ENCODE results near the gene KLHL26. TPM values are rescaled to one million over a fixed set of nuclear protein-coding genes. Genes with fewer than 3 reads are reported as not detected.

KLHL26 gene
- total and polyA plus RNA-seq, 4 donors: 2.3 to 5.9 (median 2.4) TPM

- peaks cover 2 to 8% (median 6%) of the 10 kb centered on the region in 4 donors for H3K4me1 ChIP-seq (ENCODE audit: control insufficient read depth in 4 of 4, insufficient read depth in 4 of 4, low read length in 3 of 4)
- H3K4me3 ChIP-seq (ENCODE audit: low read depth in 1 of 3, low read length in 3 of 3): no peak overlapping the region
- H3K27me3 ChIP-seq (ENCODE audit: control insufficient read depth in 4 of 4, insufficient read depth in 4 of 4, low read length in 3 of 4): no peaks in the 10 kb centered on the region
- DNase-seq (ENCODE audit: low spot score): no peak
- H3K9me3 ChIP-seq (ENCODE audit: control insufficient read depth in 4 of 4, low read length in 3 of 4): no peaks in the 10 kb centered on the region
- no peak for TF ChIP-seq MAX (IDR thresholded peaks at IDR 0.05)
- no peak for TF ChIP-seq TAF1 (conservative IDR thresholded peaks at IDR 0.05)
- no peak for TF ChIP-seq HNF4G (IDR thresholded peaks at IDR 0.05)
- TF ChIP-seq, protein P1, sequence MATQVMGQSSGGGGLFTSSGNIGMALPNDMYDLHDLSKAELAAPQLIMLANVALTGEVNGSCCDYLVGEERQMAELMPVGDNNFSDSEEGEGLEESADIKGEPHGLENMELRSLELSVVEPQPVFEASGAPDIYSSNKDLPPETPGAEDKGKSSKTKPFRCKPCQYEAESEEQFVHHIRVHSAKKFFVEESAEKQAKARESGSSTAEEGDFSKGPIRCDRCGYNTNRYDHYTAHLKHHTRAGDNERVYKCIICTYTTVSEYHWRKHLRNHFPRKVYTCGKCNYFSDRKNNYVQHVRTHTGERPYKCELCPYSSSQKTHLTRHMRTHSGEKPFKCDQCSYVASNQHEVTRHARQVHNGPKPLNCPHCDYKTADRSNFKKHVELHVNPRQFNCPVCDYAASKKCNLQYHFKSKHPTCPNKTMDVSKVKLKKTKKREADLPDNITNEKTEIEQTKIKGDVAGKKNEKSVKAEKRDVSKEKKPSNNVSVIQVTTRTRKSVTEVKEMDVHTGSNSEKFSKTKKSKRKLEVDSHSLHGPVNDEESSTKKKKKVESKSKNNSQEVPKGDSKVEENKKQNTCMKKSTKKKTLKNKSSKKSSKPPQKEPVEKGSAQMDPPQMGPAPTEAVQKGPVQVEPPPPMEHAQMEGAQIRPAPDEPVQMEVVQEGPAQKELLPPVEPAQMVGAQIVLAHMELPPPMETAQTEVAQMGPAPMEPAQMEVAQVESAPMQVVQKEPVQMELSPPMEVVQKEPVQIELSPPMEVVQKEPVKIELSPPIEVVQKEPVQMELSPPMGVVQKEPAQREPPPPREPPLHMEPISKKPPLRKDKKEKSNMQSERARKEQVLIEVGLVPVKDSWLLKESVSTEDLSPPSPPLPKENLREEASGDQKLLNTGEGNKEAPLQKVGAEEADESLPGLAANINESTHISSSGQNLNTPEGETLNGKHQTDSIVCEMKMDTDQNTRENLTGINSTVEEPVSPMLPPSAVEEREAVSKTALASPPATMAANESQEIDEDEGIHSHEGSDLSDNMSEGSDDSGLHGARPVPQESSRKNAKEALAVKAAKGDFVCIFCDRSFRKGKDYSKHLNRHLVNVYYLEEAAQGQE (IDR thresholded peaks at IDR 0.05): no peak
- H3K9ac ChIP-seq (ENCODE audit: low read depth in 1 of 2, low read length in 2 of 2): no peak overlapping the region
- no peak overlapping the region for H3K27ac ChIP-seq (ENCODE audit: low read depth in 1 of 2, low read length in 2 of 2)
- H3K36me3 ChIP-seq (ENCODE audit: control insufficient read depth in 4 of 4, insufficient read depth in 3 of 4, low read depth in 1 of 4, low read length in 3 of 4): no peaks in the 10 kb centered on the region
- 85% methylated on average over 5 of the region's 5 CpGs for whole genome bisulfite sequencing
Observed at GRCh38 chr19:18712981-18713380, 76.2 kb downstream of the KLHL26 start.

DNA sequence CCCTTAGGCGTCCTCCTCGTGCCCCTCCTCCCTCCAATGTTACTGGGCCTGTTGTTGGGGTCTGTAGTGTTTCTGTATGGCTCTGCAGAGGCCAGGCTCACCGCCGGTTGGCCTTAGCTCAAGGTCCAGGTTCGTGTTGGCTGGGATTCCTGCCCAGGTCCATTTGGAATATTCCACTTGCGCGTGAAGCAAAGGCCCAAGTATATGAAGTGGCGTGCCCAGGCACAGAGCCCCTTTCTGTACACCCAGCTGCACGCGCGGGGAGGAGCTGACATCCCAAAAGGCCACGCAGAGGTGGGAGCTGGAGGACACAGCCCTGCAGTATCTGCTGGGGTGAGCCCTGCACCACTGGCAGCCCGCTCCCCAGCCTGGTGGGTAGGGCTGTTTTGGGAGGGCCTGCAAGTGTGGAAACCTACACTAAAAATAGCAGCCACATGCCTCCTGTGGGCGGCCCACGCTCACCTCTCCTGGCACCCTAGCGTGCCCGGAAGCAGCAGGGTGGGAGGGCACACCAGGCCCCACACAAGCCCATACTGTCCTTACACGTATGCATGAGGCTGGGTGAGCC lies 76.8 kb downstream of the KLHL26 start:
- no peaks in the 10 kb centered on the region for H3K36me3 ChIP-seq (ENCODE audit: control insufficient read depth in 4 of 4, insufficient read depth in 3 of 4, low read depth in 1 of 4, low read length in 3 of 4)
- WGBS: 84% methylated on average over 18 of the region's 18 CpGs
- H3K9me3 ChIP-seq (ENCODE audit: control insufficient read depth in 4 of 4, low read length in 3 of 4): no peaks in the 10 kb centered on the region
- no peak overlapping the region for H3K4me3 ChIP-seq (ENCODE audit: low read depth in 1 of 3, low read length in 3 of 3)
- TF ChIP-seq HNF4A (conservative IDR thresholded peaks at IDR 0.05) (peak in 1 of 2 donors; percentile 23), ZBTB33 (IDR thresholded peaks at IDR 0.05) (no peak)
- peaks cover 2 to 8% (median 6%) of the 10 kb centered on the region in 4 donors for H3K4me1 ChIP-seq (ENCODE audit: control insufficient read depth in 4 of 4, insufficient read depth in 4 of 4, low read length in 3 of 4)
- H3K27ac ChIP-seq (ENCODE audit: low read depth in 1 of 2, low read length in 2 of 2): no peak overlapping the region
- no peaks in the 10 kb centered on the region for H3K27me3 ChIP-seq (ENCODE audit: control insufficient read depth in 4 of 4, insufficient read depth in 4 of 4, low read length in 3 of 4)
- no peak overlapping the region for H3K9ac ChIP-seq (ENCODE audit: low read depth in 1 of 2, low read length in 2 of 2)
- no peak for DNase-seq (ENCODE audit: low spot score)

- WGBS: 93% methylated on average over 5 of the region's 5 CpGs
- Histone ChIP-seq H3K9me3 (ENCODE audit: control insufficient read depth in 4 of 4, low read length in 3 of 4) (no peaks in the 10 kb centered on the region), H3K9ac (ENCODE audit: low read depth in 1 of 2, low read length in 2 of 2) (no peak overlapping the region), H3K27me3 (ENCODE audit: control insufficient read depth in 4 of 4, insufficient read depth in 4 of 4, low read length in 3 of 4) (no peaks in the 10 kb centered on the region), H3K4me3 (ENCODE audit: low read depth in 1 of 3, low read length in 3 of 3) (no peak overlapping the region), H3K4me1 (ENCODE audit: control insufficient read depth in 4 of 4, insufficient read depth in 4 of 4, low read length in 3 of 4) (peaks cover 0 to 8% (median 6%) of the 10 kb centered on the region in 4 donors), H3K27ac (ENCODE audit: low read depth in 1 of 2, low read length in 2 of 2) (no peak overlapping the region), H3K36me3 (ENCODE audit: control insufficient read depth in 4 of 4, insufficient read depth in 3 of 4, low read depth in 1 of 4, low read length in 3 of 4) (no peaks in the 10 kb centered on the region)
- TF ChIP-seq RXRA (IDR thresholded peaks at IDR 0.05): no peak
- TF ChIP-seq EGR1 (IDR thresholded peaks at IDR 0.05; ENCODE audit: low read depth in 2 of 2): no peak
- TF ChIP-seq, protein P1 (IDR thresholded peaks at IDR 0.05): no peak
- TF ChIP-seq FOXA2 (IDR thresholded peaks at IDR 0.05): no peak
- TF ChIP-seq HNF4A (conservative IDR thresholded peaks at IDR 0.05): no peak
- no peak for TF ChIP-seq YY1 (IDR thresholded peaks at IDR 0.05)
- TF ChIP-seq NR2F2 (IDR thresholded peaks at IDR 0.05): no peak
- no peak for TF ChIP-seq FOXA1 (IDR thresholded peaks at IDR 0.05)
- no peak for TF ChIP-seq CTCF (IDR thresholded peaks at IDR 0.05; ENCODE audit: low read depth, low read length, missing input control)
- TF ChIP-seq JUND (IDR thresholded peaks at IDR 0.05): no peak
- no peak for TF ChIP-seq HNF4G (IDR thresholded peaks at IDR 0.05)
- TF ChIP-seq TAF1 (conservative IDR thresholded peaks at IDR 0.05): no peak
- no peak for DNase-seq (ENCODE audit: low spot score)
Observed at GRCh38 chr19:18715416-18715815, 78.6 kb downstream of the KLHL26 start.

All from liver (tissue), 9 donors.